Measurements from ENCODE around the gene GSE1. TPM values are rescaled to one million over a fixed set of nuclear protein-coding genes. Genes with fewer than 3 reads are reported as not detected.

Gene GSE1
- total RNA-seq, 1 experiment from 2014 or later, result 97.5 TPM

DNA sequence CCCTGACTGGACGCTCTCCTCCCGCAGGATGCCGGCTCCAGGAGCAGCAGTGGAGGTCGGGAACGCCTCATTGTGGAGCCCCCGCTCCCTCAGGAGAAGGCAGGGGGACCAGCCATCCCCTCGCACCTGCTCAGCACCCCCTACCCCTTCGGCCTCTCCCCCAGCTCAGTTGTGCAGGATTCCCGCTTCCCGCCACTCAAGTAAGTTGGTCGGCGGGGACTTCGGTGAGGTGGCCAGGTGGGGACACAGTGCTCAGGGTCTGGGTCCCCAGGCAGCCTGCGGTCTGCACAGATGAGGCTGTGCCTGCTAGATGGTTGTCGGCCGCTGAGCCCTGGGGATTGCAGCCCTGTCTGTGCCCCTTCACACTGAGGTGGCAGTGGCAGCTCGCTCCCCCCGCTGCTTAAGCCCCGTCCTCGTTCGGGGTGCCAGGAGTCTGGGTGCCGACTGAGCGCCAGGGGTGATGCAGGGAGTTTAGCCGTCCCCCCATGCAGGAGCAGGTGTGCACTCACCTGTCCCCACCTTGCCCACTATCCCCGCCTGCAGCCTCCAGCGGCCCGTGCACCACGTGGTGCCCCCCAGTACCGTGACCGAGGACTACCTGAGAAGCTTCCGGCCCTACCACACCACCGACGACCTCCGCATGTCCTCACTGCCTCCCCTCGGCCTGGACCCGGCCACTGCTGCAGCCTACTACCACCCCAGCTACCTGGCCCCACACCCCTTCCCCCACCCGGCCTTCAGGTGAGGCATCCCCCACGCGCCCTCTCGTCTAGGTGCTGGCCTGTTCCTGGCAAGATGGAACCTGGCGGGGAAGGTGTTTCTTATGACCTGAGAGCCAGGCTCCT, 41.4 kb downstream of the GSE1 start:
- Histone ChIP-seq H3K27ac (ENCODE audit: low read length) (no peak overlapping the region), H3K4me3 (ENCODE audit: low read depth in 2 of 2, low read length in 2 of 2) (no peak overlapping the region), H3K36me3 (ENCODE audit: control insufficient read depth, insufficient read depth, low read length) (peaks cover 8% of the 10 kb centered on the region), H3K4me1 (ENCODE audit: control insufficient read depth, insufficient read depth, low read length) (peaks cover 37% of the 10 kb centered on the region), H3K9me3 (ENCODE audit: control insufficient read depth, insufficient read depth, low read depth, low read length) (no peaks in the 10 kb centered on the region), H3K27me3 (ENCODE audit: control insufficient read depth, insufficient read depth, low read length) (no peaks in the 10 kb centered on the region)
- ChIA-PET CTCF (interaction anchor here (0.7 kb wide), 1 partner anchor 91 kb away, joined by 7 read pairs; no protein-coding TSS in a partner anchor), POLR2A (no interaction called here)
- no peak for TF ChIP-seq POLR2AphosphoS5 (IDR thresholded peaks at IDR 0.05; ENCODE audit: low read depth, low read length)
- no peak for DNase-seq (ENCODE audit: low read depth, low spot score)
- intact Hi-C loops (cut with micrococcal nuclease; ENCODE audit: unreplicated experiment), result no loop called here
- BruUV-seq (replicated peaks), result no TSS peak
- in situ Hi-C loops (cut with HindIII; ENCODE audit: low pct_unique_long_range_greater_than_20kb, low sequenced_read_pairs), result no loop called here
- ATAC-seq, result no peak

DNA sequence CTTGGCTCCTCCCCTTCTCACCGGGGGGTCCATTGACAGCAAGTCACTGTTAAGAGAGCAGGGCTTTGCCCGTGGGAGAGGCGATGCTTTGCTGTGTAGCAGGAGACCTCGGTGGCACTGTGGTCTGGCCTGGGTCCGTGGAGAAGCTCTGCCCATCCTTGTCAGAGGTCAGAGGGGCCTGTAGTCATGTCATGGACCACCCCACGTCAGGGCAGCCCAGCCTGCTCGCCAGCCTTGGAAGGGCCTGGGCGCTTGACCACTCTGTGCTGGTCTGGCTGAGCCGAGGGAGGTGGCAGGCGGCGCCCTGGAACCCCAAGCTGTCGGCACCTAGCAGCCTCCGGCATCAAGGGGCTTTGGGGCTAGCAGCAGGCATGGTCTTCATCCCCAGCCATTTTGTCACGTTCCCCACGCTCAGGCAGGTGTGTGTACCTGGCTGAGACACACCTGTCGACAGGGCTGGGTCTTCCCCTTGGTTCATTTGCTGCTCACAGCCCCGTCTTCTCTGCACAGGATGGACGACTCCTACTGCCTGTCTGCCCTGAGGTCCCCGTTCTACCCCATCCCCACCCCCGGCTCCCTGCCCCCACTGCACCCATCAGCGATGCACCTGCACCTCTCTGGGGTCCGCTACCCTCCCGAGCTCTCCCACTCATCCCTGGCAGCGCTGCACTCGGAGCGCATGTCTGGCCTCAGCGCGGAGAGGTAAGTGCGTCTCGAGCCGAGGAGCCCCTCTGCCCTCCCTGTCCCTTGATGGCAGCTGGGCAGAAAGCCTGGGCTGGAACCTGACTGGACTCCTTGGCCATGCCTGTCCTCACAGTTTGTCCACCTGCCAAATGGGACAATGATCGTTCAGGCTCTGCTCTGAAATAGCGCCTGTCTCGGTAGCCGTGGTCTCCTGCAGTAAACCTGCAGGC, 42.4 kb downstream of the GSE1 start:
- TF ChIP-seq, protein P1, sequence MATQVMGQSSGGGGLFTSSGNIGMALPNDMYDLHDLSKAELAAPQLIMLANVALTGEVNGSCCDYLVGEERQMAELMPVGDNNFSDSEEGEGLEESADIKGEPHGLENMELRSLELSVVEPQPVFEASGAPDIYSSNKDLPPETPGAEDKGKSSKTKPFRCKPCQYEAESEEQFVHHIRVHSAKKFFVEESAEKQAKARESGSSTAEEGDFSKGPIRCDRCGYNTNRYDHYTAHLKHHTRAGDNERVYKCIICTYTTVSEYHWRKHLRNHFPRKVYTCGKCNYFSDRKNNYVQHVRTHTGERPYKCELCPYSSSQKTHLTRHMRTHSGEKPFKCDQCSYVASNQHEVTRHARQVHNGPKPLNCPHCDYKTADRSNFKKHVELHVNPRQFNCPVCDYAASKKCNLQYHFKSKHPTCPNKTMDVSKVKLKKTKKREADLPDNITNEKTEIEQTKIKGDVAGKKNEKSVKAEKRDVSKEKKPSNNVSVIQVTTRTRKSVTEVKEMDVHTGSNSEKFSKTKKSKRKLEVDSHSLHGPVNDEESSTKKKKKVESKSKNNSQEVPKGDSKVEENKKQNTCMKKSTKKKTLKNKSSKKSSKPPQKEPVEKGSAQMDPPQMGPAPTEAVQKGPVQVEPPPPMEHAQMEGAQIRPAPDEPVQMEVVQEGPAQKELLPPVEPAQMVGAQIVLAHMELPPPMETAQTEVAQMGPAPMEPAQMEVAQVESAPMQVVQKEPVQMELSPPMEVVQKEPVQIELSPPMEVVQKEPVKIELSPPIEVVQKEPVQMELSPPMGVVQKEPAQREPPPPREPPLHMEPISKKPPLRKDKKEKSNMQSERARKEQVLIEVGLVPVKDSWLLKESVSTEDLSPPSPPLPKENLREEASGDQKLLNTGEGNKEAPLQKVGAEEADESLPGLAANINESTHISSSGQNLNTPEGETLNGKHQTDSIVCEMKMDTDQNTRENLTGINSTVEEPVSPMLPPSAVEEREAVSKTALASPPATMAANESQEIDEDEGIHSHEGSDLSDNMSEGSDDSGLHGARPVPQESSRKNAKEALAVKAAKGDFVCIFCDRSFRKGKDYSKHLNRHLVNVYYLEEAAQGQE (IDR thresholded peaks at IDR 0.05; ENCODE audit: insufficient read depth in 1 of 2, low read depth in 2 of 2, low read length in 1 of 2), result no peak
- TF ChIP-seq TCF7L2 (IDR thresholded peaks at IDR 0.05; ENCODE audit: low read depth, low read length), result no peak
- TF ChIP-seq, protein P2, sequence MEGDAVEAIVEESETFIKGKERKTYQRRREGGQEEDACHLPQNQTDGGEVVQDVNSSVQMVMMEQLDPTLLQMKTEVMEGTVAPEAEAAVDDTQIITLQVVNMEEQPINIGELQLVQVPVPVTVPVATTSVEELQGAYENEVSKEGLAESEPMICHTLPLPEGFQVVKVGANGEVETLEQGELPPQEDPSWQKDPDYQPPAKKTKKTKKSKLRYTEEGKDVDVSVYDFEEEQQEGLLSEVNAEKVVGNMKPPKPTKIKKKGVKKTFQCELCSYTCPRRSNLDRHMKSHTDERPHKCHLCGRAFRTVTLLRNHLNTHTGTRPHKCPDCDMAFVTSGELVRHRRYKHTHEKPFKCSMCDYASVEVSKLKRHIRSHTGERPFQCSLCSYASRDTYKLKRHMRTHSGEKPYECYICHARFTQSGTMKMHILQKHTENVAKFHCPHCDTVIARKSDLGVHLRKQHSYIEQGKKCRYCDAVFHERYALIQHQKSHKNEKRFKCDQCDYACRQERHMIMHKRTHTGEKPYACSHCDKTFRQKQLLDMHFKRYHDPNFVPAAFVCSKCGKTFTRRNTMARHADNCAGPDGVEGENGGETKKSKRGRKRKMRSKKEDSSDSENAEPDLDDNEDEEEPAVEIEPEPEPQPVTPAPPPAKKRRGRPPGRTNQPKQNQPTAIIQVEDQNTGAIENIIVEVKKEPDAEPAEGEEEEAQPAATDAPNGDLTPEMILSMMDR (IDR thresholded peaks at IDR 0.05), result no peak
- Histone ChIP-seq H3K4me1 (ENCODE audit: control insufficient read depth, insufficient read depth, low read length) (peaks cover 28% of the 10 kb centered on the region), H3K36me3 (ENCODE audit: control insufficient read depth, insufficient read depth, low read length) (peaks cover 8% of the 10 kb centered on the region), H3K27me3 (ENCODE audit: control insufficient read depth, insufficient read depth, low read length) (no peaks in the 10 kb centered on the region), H3K27ac (ENCODE audit: low read length) (no peak overlapping the region), H3K4me3 (ENCODE audit: low read depth in 2 of 2, low read length in 2 of 2) (no peak overlapping the region), H3K9me3 (ENCODE audit: control insufficient read depth, insufficient read depth, low read depth, low read length) (no peaks in the 10 kb centered on the region)
- in situ Hi-C loops (cut with HindIII; ENCODE audit: low pct_unique_long_range_greater_than_20kb, low sequenced_read_pairs) (no loop called here), intact Hi-C loops (cut with micrococcal nuclease; ENCODE audit: unreplicated experiment) (no loop called here)
- POLR2A ChIA-PET, result no interaction called here
- no TSS peak for BruUV-seq (replicated peaks)
- ATAC-seq (no peak), DNase-seq (ENCODE audit: low read depth, low spot score) (no peak)
- CTCF ChIA-PET, result interaction anchor here (0.7 kb wide), 1 partner anchor 92 kb away, joined by 7 read pairs; no protein-coding TSS in a partner anchor
